HepG2 (cell line): ENCODE data around the gene ZNF559. TPM values are rescaled to one million over a fixed set of nuclear protein-coding genes. Genes with fewer than 3 reads are reported as not detected.

ENCODE experiments used
- DRAP1 ChIP-seq: IDR thresholded peaks from 2 replicates; pipeline ENCODE4 v1.6.1; 2016; ENCODE audit warnings: missing genetic modification reagents, missing compliant biosample characterization
- KDM5A ChIP-seq: fragments of 200-600 bp; sonication (generic); IDR thresholded peaks from 2 replicates; pipeline ENCODE4 v1.7.0; 2018; ENCODE audit warnings: antibody characterized with exemption, mild to moderate bottlenecking, low read length, borderline replicate concordance
- POGZ ChIP-seq: sonication (generic); formaldehyde crosslinking; IDR thresholded peaks from 2 replicates; pipeline ENCODE4 v1.4.0; 2020; ENCODE audit warnings: mild to moderate bottlenecking, missing genetic modification reagents
- RCOR2 ChIP-seq: IDR thresholded peaks from 2 replicates; pipeline ENCODE4 v1.6.1; 2016; ENCODE audit warnings: missing biosample characterization, missing genetic modification reagents
- SSRP1 ChIP-seq: IDR thresholded peaks from 2 replicates; pipeline ENCODE4 v1.6.1; 2016; ENCODE audit warnings: control low read depth
- ZBTB40 ChIP-seq, 2 experiments: fragments of 450-650 bp in 1 of 2; sonication (generic) in 1 of 2; formaldehyde crosslinking in 1 of 2; IDR thresholded peaks; 2 replicates each; pipeline versions ENCODE4 v1.6.1 to v1.8.0; 2016 to 2022; ENCODE audit warnings: antibody characterized with exemption in 1 of 2, mild to moderate bottlenecking in 1 of 2, missing genetic modification reagents in 1 of 2
- ZNF10 ChIP-seq: sonication (generic); formaldehyde crosslinking; IDR thresholded peaks from 2 replicates; pipeline ENCODE4 v1.4.0; 2020; ENCODE audit warnings: mild to moderate bottlenecking, low read depth, missing genetic modification reagents, borderline replicate concordance
- ZNF180 ChIP-seq: sonication (generic); formaldehyde crosslinking; IDR thresholded peaks from 2 replicates; pipeline ENCODE4 v1.4.0; 2020; ENCODE audit warnings: low read depth, missing genetic modification reagents, borderline replicate concordance
- ZNF44 ChIP-seq: sonication (generic); formaldehyde crosslinking; IDR thresholded peaks from 2 replicates; pipeline ENCODE4 v1.5.1; 2020; ENCODE audit warnings: mild to moderate bottlenecking, missing genetic modification reagents
- ZNF772 ChIP-seq: sonication (generic); formaldehyde crosslinking; IDR thresholded peaks from 2 replicates; pipeline ENCODE4 v1.5.0; 2020; ENCODE audit warnings: mild to moderate bottlenecking, missing genetic modification reagents
- polyA plus RNA-seq, 8 experiments: library from polyadenylated mRNA; depleted of rRNA in 3 of 8; stranded (reverse) in 7 of 8; unstranded in 1 of 8; fragments of >200 nt; fragmentation: Illumina TruSeq in 4 of 8; extraction: Trizol in 4 of 8; gene quantifications; 2 replicates each; pipeline versions ENCODE4 v1.2.1 to v1.2.3, GENCODE V29; 2011 to 2016; ENCODE audit warnings: low read depth in 4 of 8, missing spikeins in 1 of 8, mixed read lengths in 1 of 8; ENCODE audit not compliant: insufficient read depth in 1 of 8
- total RNA-seq, 5 experiments: library from RNA; depleted of rRNA; stranded (reverse); fragments of >200 nt; fragmentation: Illumina TruSeq; extraction: Trizol; gene quantifications; 2 replicates each; pipeline ENCODE4 v1.2.3, GENCODE V29; 2016; ENCODE audit warnings: low read depth in 1 of 5

The ZNF559 gene
- total and polyA plus RNA-seq, 2 of the 13 experiments (the other 11 are each of a cell fraction or from before 2014, with no cell fraction given), result 6.3 to 9.8 TPM

DNA sequence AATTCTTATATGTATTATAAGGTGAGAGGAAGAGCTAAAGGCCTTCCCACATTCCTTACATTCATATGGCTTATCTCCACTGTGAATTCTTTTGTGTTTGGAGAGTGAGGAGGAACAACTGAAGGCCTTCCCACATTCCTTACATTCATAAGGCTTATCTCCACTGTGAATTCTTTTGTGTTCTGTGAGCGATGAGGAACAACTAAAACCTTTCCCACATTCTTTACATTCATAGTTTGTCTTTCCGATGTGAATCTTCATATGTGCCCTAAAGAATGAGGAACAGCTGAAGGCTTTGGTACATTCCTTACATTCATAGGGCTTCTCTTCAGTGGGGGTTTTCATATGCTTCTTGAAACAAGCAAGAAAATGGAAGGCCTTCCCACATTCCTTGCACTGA lies 27.6 kb upstream of the ZNF559 start (continued):
- TF ChIP-seq ZNF180 (CRISPR knock-in tag) (no peak), ZNF10 (CRISPR knock-in tag) (no peak), ZBTB40 (IDR thresholded peaks at IDR 0.05) (no peak), ZBTB40 (CRISPR knock-in tag; IDR thresholded peaks at IDR 0.05) (no peak), POGZ (no peak), RCOR2 (CRISPR knock-in tag) (no peak), ZNF44 (CRISPR knock-in tag) (no peak), ZNF772 (CRISPR knock-in tag) (no peak), KDM5A (no peak), DRAP1 (CRISPR knock-in tag) (no peak), SSRP1 (no peak)
